HG03064 (cell line): ENCODE results near the gene TCF7.

Experiments used
- ATAC-seq: cut with Tn5 transposase; IDR thresholded peaks from one replicate; pipeline ENCODE4 v1.9.1; 2021; ENCODE audit warnings: low read depth; ENCODE audit not compliant: unreplicated experiment

Gene TCF7

DNA sequence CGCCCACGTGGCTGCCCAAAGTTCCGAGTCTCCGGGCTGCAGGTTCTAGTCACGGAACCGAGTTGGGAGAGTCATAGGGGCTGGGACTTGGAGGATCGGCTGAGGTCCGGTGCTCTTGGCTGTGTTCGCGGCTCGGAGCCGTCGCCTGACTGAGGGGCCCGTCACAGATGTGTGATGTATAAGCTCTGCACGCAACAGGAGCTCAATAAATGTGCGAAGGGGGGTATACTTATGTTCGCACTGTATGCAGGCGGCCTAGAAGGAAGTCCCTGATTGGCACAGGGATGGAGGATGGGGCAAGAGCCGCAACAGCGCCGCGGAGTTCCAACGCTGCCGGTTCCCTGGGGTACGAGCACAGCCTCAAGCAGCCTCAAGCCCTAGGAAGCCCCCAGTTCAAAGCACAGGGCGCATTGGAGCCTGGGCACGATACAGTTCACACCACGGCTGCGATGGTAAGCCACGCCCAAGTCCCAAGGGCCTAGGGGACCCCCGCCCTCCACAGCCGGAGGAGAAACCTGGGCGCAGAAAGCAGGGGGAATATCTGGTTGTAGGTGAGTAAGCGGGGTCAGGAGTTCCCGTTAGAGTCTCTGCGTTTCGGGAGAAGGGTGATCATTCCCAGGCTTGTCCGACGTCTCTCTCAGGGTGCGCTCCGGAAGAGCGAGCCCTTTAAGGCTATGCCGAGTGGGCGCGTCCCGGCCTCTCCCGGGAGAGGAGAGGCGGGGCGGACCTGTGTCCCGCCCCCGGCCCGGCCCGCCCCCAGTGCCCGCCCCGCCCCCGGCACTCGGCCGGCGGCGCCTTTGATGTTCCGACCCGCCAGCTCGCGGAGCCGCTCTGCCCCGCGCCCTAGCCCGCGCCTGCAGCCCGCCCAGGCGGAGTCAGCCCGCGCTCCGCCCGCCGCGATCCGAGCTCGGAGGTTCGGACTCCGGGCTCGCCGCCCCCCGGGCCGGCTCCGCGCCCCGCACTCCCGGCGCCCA lies at the start of gene TCF7:
Gene TCF7 (plus strand): TSS at position 780 of the 974 bp plus-strand sequence. CDS start 226 bp downstream, outside the sequence.
- peak; percentile 80 for ATAC-seq

DNA sequence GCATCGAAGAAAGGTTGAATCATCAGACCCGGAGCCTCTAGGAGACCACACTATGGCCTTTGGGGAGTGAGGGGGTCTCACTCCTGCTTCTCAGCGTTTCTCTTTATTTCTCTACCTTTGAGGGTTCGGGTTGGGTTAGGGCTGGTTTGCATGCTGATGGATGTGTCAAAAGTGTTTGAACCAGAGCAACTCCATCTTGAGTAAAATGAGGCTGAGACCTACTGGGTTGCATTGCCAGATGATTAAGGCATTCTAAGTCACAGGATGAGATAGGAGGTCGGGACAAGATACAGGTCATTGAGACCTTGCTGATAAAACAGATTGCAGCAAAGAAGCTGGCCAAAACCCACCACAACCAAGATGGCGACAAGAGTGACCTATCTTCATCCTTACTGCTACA lies 44.9 kb upstream of the TCF7 start:
- ATAC-seq: no peak

DNA sequence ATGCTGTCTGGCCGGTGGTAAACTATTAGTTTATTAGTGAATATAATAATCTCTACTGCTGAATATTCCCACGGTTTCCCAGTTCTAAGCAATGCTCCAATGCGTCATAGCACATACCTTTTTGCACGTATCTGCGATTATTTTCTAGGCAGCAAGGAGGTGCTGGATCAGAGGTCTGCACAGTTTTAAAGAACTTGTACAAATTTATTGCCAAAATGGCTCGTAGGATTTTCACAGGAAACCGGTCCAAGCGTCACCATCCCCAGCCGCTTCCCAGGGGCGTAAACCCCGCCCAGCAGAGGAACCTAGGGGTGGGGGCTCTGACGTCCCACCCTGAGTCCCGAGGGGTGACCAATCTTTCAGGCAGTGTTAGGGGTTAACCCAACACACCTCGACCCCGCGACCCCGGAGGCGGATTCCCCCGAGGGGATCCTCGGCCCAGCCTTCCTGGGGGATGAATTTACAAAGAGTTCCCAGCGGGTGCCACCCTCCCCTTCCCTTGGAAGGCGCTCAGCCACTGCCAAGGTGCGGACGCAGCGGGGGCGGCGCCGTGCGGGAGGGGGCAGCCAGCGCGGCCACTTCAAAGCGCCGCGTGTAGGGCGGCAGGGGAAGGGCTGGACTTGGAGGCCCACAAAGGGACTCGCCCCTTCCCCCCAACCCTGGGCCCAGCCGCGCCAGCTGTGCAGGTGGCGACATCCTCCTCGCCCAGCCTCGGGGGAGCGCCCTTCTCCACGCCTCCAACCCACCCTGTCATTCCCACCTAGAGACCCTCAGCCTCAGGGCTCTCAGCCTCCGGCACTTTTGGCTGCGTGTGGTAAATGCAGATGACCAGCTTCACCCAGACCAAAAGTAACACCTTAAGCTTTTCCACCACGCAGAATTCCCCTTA lies 43.5 kb upstream of the TCF7 start:
- no peak for ATAC-seq

DNA sequence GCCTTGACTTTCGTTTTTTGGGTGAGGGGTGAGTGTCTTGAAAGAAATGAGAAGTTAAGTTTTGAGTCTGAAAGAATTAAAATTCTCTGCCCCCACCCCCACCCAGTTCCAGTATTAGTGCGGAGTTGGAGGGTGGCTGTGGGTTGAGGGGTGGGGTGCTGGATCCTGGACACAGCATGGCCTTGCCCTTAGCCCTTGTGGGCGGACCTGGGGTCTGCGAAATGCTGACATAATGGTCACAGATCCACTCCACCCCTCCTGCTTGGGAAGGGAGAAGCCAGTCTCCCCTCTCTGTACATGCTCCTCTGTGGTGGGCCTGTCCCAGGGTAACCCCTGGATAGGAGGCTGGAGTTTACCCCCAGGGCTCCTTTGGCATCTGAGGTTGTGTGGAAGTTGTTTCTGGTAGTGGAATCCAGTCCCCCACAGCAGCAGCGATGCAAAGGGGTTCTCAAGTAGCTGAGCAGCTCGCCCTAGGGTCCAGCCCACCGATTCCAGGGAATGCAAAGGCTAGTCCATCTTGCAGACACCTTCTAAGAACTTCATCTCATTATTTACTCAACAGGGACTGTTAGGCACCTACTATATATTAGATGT lies 42.8 kb upstream of the TCF7 start:
- no peak for ATAC-seq

DNA sequence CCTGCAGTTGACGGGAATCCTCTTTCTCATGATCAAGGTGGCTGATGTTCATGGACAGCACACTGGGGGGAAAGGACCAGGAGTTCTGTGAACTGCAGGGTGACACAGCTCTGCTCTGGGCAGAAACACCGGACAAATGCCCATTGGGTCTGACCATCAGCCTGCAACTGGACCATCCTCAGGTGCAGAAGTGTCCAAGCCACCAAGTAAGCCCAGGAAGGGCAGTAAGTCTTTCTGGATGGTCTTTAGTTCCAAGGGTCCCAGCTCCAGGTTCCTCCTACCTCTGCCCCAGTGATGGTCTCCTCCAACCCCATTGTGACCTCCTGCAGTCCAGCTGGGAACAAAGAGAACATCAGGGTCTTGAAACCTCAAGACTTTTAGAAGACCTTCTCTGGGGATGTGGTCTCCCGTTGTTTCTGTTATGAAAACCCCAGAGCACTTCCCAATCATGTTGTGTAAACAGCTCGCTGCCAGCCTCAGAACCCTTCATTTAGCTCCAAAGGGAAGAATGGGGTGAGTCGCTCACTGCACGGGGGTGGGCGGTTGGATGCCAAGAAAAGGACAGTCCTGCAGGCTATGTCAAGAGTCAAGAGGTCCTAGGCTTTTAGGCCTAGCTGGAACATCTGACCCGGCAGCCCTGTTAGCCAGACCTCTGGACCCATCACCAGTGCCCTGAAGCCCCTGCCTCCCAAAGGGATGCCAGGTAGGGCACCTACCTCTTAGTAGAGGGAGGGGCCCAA lies 41.8 kb upstream of the TCF7 start:
- ATAC-seq: no peak

DNA sequence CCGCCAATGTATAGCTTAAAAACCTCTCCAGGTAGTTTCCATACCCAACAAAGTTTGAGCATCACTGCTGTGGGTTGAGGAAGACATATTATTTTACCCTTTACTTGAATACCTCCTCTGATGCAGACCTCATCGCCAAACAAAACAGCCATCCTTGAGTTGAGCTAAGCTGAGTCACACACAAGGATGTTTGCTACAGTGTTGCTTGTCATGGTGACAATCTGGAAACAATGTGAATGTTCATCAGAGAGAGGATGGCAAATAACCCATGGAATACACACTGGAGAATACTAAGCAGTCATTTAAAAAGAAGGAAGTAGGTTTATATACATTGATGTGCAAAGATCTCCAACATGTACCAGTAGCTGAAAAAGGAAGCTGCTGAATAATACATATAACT lies 41.1 kb upstream of the TCF7 start:
- ATAC-seq: no peak

DNA sequence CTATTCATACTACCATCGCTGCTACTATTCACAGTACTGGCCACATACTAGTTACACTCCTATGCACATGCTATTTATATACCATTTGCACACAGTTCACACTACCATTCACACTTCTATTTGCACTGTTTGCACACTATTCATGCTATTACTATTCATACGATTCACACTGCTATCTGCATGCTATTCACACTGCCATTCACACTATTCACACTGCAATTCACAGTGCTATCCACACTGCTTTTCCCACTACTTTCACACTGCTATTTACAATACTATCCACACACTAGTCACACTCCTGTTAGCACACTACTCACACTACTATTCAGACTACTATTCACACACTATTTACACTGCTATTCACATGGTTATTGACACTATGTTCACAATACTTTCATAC lies 39.4 kb upstream of the TCF7 start:
- no peak for ATAC-seq

DNA sequence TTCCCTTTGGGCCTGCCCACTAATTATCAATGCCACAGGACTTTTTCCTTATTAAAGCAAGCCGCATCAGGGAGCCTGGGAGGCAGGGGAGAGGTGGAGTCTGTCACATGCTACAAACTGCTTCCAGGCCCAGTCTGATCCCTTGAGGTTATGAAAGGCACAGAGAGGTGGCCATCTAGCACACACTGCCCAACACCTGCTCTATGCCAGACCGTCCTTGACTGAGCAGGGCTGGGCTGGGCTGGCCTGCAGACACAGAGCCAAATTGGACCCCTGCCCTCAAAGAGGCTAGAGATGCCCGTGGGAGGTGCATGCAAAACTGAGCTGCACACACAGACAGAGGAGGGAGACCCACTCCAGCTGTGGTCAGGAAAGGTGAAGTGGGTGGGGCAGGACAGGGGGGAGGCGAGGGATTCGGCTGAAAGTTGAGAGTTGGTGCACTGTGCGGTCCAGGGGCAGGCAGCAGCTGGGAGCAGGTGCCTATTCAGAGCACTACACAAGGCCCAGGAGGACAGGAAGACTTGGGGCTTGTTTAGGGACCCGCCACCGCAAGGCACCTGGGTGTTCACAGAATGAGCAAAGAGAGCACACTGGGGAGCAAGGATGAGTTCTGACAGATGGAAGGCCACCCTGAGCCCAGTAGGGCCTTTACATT lies 36.4 kb upstream of the TCF7 start:
- no peak for ATAC-seq

DNA sequence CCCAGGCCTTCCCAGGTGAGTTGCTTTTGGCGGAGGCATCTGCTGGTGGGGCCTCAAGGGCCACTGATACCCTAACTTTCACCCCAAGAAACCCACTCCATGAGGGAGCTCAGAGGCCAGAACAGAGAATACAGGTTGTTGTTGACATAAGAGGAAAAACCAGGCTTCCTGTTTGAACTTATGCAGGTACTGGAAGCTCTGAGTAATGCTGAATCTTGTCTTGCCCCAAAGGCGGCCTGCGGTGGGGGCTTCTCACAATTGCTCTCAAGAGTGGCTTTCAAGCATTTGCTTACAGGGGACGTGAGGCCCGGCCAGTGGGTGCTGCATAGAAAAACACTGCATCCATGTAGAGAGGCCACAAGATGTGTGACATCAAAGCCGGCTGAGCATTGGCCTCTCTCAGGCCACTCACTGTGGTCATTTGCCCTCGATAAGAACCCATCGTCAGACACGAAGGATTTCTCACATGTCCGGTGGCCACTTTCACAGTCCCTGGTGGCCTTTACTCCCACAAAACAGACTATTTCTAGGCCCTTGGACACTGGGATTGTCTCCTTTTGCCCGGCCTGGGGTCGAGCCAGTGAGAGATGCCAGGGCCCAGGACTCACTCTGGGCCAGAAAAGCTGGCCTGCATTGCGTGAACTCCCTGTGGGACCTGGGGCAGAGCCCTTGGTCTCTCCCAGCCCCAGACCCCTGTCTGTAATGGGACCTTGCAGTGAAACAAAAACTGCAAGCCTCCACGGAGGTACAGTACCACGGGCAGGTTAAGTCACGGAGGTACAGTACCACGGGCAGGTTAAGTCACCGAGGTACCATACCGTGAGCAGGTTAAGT lies 34.5 kb upstream of the TCF7 start:
- ATAC-seq: no peak

DNA sequence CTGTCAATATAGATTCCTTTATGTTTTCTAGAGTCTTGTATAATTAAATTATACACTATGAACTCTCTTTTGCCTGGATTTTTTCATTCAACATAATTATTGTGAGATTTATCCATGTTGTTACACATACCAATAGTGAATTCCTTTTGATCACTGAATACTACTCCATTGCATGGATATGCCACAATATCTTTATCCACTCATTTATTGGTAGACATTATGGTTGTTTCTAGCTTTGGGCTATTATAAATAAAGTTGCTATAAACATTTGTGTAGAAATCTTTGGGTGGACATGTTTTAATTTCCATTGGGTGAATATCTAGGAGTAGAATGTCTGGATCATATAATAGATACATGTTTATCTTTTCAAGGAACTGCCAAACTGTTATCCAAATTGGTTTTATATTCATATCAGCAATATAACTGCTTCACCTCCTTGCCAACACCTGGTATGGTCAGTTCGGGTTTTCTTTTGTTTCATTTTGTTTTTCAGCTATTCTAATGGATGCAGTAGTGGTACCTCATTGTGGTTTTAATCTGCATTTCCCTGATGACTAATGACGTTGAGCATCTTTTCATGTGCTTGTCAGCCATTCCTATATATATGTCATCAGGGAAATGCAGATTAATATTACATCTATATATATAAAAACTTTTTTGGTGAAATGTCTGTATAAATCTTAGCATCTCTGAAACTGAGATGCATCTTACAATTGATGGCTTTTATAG lies 32.1 kb upstream of the TCF7 start:
- no peak for ATAC-seq

DNA sequence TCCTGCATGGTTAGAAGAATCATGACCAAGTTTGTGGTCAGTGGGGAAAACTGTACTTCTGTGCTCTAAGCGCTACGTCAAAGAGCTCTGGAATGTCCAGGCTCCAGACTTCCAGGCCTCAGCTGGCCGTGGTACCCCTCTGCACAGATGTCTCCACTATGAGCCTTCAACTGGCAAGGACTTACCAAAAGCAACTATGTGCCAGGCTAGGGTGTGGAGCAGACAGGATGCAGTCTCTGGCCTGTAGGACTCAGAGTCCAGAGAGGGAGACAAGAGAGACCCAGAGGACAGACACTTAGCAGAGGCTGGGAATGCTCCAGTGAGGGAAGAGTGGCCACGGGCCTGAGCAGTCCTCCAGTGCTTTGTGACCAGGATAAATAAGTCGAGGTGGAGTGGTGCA lies 31.0 kb upstream of the TCF7 start:
- no peak for ATAC-seq

DNA sequence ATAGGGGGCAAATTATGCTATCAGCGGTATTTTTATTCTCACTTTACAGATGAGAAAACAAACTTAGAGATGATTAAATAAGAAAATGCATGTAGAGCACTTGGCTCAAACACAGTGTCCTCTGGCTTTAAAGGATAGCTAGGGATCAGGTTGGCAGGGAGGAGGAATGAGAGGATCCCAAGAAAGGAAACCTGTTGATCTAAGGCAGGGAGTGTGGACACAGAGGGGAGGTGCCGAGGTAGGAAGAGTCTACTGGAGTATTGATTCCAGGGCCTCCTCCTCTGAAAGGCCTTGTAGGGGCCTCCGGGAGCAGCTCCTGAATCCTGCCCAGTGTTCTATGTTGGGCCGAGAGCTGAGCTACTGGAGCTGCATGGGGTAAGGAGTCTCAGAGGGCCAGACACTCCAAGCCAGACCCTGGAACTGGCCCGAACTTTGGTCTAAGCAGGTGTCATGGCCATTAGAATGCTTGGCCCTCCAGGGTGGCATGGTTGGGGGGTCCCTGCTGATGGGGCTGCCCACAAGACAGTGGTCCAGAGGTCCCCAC lies 30.4 kb upstream of the TCF7 start:
- no peak for ATAC-seq

DNA sequence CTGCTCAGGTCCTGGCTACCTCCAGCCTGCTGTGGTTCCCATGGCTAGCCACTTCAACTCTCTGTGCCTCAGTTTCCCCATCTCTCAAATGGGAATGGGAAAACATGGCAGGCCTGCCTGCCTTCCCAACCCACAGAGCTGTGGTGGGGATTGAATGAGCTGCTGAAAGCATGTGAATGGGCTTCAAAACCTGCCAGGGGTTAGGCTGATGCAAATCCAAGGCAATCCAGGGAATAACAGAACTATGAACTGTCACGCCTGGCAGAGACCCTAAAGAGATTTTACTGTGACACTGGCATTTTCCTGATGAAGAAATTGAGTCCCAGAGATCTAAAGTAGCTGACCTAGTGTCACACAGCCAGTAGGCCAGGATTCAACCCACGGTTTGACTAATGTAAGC lies 29.9 kb upstream of the TCF7 start:
- ATAC-seq: no peak

DNA sequence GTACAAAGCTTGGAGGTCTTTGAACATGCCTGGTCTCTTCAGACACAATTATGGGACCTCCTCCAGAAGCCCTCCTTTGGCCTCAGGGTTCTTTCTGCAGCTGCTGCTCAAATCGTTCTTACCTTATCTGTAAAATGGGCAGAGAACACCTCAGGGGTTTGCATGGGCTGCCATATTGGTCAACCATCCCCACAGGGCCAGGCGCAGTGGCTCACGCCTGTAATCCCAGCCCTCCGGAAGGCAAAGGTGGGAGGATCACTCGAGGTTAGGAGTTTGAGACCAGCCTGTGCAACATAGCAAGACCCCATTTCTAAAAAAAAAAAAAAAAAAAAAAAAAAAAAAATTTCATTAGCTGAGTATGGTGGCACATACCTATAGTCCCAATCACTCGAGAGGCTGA lies 29.1 kb upstream of the TCF7 start:
- no peak for ATAC-seq

DNA sequence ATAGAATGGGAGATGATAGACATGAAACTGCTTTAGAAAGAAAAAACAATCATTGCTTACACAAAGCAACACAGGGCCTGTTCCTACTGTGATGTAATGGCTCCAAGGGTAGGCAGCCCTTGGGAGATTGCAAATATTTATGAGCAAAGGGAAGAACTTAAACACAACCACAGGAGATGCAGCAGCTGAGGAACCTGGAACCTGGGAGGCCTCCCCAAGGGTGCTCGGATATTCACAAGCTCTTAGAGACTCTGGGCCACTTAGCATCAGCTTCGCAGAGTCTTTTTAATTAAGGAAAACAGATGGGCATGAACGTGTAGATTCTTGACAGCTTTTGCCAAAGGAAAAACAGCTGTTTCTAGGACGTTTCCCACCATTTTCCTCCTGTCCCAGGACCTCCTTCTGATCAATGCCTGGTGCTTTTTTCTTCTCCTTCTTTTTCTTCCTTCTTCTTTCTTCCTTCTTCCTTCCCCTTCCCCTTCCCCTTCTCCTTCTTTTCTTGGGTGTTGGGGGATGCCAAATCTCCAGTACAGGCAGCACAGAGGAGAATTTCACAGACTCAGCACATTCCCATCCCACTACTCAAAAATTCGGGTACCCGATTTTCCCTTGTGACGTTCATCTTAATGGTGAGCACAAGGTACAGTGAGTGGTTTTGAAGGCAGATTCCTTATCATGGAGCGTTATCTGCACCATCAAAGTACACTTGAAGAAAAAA lies 28.1 kb upstream of the TCF7 start:
- no peak for ATAC-seq

DNA sequence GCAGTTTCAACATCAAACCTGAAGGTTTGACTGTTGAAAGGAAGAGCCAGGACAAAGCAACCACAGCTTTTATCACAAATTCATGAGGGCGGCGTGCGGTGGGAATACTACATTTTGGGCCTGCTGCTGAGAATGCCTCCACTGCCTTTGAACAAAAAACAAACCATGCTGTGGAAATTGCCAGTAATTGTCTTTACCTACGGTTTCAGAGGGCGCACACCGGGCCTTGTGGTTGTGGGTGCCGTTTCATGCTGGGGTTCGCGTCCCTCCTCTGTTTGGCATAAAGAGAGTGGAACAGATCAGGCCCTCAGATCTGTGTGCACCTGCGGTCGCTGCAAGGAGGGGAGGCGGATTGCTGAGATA lies 27.6 kb upstream of the TCF7 start:
- no peak for ATAC-seq

DNA sequence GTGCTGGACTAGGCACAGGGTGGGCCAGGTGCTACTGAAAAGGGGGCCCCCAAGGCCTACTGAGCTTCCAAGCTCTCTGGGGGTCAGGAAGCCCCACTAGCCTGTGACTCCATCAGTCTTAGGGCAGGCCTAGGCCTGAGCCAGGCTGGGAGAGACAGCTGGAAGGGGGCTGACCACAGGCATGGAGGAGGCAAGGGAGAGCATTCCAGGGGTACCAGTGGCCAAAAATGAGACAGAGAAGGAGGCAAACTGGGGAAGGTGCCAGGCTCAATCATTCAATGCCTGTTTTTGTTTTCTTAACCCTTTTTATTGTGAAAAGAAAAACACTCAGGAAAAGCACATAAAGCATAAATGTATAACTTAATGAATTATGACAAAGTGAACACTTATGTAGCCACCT lies 26.2 kb upstream of the TCF7 start:
- no peak for ATAC-seq
